GM19025 (cell line): ENCODE measurements around the gene KRT78.
"Not testable (repeated sequence)": the region's sequence is repeated elsewhere in the genome, so short reads cannot be mapped to it uniquely, and the experiment has no call there.

Experiments used
- ATAC-seq: cut with Tn5 transposase; IDR thresholded peaks from one replicate; pipeline ENCODE4 v1.9.1; 2021; ENCODE audit warnings: mild to moderate bottlenecking, low read depth, moderate library complexity; ENCODE audit not compliant: unreplicated experiment

Gene KRT78

DNA sequence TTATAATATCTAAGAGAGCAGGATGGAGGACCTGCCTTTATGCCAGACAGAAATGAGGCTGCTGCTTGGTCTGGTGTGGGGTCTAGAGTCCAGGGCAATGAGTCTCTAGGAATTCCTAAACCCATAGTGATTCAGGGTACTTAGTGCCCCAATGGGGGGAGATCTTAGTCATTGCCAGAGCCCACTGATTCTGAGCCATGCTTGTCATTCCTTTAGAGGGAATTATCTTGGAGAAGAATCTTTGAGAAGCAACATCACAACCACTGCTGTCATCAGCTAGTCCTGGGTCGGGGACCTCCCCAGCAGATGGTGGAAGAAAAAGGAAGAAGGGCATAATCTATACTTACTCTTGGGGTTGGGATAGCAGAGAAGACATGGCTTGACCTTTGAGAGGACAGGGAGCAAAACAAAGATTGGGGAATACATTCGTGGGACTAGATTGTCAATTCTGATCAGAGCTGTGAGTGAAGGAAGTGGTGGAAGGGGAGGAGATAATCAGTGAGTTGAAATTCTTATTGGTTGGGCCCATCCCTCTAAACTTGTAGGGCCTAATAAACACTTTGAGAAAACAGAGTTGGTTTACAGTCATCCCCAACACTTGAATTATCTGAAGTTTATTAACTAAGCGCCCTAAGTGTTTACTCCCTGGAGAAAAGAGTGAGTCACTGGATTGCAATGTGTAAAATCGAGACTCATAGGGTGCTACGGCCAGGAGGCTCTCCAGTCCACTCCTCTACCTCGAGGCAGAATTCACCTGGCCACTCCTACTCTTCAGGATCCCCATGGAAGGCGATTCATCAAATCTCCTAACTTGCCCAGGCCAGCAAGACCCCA, 49.9 kb downstream of the KRT78 start:
- ATAC-seq: no peak

DNA sequence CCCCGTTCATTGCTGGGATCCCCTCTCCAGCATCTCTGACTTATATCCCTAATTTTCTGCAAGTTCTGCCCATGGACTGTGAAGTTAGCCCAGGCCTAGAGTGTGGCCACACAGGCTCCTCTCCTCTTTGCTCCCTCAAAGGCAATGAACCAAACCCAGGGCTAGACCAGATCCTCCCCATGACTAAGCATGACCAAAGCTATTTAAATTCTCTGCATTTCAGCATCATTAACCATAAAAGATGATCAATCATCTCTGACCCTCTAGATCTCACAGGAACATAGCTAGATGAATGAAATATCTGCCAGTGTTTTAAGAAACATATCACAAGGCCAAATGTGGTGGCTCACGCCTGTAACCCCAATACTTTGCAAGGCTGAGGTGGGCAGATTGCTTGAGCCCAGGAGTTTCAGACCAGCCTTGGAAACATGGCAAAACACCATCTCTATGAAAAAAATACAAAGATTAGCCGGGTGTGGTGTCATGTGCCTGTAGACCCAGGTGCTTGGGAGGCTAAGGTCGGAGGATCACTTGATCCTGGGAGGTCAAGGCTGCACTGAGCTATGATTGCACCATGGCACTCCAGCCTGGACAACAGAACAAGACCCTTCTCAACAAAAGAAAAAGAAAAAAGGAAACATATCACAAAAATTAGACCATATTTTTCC, 50.7 kb downstream of the KRT78 start:
- ATAC-seq: no peak

DNA sequence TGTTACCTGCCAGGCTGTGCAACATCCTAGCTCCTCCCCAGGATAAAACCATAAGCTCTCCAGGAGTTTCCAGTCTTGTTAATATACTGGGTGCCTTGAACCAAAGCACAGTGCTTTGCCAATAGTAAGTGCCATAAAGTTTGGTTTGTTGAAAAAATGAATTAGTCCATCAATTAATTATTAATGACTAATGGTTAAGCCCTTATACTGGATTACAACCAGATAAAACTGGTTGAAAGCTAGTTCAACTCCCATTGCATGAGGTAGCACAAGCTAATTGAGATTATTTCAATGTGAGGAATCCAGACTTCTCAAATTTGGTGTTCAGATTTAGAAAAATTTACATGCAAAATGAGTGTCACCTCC, 51.3 kb downstream of the KRT78 start:
- no peak for ATAC-seq

DNA sequence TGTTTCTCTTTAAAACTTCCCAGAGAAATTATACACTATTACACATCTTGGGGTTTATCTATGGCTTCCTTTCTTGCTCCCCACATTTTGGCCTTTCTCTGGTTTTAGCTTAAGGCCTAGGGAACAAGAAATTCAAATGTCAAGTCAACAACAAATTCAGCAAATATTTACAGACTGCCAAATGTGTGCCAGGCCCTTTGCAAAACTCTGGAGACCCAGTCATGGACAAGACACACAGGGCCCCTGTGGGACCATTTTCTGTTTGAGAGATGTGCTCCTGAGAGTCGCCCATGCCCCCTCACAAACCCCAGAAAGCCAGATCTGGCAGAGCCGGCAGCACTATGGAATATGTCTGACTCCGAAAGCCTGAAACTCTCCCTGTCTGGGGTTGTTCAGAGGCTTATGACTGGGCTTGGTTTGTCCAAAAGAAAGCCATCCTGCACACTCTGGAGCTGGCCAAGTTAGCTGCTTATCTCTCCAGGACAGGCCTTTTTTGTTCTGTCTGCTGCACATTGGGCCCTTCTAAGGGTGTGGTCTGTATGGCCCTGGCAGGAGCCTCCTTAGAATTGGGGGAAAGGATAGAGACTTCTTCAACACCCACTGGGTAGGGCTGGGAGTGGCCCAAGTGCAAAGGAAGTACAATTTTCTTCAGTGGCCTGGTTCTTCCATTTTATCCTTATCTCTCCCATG, 51.8 kb downstream of the KRT78 start:
- no peak for ATAC-seq

DNA sequence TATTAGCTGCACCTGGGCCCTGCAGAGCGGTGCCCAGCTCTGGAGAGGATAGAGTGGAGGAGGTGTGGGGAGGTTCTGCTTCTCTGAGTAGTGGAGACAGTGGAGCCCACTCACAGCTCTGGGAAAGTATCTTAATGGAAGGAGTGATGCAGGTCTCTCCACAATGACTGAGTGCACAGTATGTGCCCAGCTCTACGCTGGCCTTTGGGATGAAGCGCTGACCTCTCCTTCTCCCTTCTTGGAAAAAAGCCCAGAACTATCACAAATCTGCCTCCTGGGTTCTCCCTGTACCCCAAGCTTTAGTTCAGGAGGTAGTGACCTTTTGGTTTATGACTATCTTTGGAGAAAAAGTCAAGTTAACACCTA, 52.4 kb downstream of the KRT78 start:
- no peak for ATAC-seq

- no peak for ATAC-seq
Observed at GRCh38 chr12:52795694-52796428, 52.9 kb downstream of the KRT78 start, which contains the start of gene KRT3. Gene KRT3 (minus strand): TSS chr12:52796117. CDS start chr12:52796042, 75 bp downstream.

- ATAC-seq: not testable (repeated sequence)
Observed at GRCh38 chr12:52795332-52795674, 53.5 kb downstream of the KRT78 start.

GRCh38 chr12:52794479-52795331, 54.1 kb downstream of the KRT78 start:
- ATAC-seq: no peak

DNA sequence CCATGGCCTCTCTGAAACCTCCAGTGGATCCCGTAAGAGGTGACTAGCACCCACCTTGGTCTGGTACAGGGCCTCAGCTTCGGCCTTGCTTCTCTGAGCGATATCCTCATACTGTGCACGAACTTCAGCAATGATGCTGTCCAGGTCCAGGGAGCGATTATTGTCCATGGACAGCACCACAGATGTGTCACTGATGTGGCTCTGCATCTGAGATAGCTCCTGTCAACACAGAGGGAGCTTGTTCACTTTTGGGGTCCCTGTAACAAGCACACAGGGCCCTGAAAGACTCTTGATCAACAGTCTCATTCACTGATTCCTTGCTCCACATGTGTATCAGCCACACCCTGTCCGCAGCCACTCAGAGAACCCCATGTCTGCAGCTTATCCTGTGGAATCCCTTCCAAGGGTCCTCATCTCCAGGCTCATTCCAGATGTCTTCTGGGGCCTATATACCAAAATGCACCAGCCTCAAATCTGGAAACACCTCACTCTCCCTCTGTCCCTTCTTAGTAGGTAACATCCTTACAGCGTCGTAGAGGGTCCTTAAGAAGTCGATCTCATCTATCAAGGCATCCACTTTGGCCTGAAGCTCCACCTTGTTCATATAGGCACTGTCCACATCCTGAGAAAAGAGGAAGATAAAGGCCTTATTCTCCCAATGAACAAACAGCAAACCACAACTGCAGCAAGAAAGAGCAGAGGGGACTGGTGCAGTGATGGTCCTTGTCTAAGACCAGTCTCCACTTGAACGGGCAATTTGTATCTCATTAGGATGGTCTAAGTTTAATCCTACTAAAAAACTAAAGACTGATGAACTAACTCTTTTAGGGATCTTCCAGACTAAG, 56.4 kb downstream of the KRT78 start:
- no peak for ATAC-seq

- ATAC-seq: no peak
Observed at GRCh38 chr12:52791271-52792184, 57.3 kb downstream of the KRT78 start.

- no peak for ATAC-seq
Observed at GRCh38 chr12:52790427-52791270, 58.1 kb downstream of the KRT78 start.

DNA sequence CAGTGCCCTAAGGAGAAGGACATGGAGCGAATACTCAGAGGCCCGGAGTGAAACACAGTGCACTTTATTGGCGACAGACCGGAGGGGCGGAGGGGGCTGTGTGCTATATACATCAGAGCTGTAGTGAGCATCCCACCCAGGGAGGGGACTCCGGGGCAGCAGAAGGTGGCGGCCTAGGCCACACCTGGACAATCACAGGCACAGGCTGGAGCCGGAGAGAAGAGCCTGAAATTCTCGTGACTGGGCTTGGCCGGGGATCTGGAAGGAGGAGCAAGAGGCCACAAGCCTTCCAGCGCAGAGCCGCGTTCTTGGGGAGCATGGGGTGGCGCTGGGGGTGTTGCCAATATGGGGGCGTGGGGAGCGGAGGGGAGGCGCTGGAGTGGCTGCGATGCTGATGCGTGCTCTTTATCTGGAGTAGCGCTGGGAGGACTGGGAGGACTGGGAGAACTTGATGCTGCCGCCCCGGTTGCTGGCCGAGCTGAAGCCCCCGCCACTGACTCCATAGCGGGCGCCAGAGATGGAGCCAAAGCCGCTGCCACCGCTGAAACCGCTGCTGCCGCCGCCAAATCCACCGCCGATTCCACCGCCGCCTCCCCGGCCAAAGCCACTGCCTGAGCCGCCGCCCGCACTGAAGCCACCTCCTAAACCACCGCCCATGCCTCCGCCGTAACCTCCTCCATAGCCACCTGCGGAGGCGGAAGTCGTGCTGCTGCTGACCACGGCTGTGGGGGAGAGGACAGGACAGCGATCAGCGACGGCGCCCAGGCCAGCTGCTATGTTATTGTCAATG, 59.0 kb downstream of the KRT78 start:
- ATAC-seq: no peak

DNA sequence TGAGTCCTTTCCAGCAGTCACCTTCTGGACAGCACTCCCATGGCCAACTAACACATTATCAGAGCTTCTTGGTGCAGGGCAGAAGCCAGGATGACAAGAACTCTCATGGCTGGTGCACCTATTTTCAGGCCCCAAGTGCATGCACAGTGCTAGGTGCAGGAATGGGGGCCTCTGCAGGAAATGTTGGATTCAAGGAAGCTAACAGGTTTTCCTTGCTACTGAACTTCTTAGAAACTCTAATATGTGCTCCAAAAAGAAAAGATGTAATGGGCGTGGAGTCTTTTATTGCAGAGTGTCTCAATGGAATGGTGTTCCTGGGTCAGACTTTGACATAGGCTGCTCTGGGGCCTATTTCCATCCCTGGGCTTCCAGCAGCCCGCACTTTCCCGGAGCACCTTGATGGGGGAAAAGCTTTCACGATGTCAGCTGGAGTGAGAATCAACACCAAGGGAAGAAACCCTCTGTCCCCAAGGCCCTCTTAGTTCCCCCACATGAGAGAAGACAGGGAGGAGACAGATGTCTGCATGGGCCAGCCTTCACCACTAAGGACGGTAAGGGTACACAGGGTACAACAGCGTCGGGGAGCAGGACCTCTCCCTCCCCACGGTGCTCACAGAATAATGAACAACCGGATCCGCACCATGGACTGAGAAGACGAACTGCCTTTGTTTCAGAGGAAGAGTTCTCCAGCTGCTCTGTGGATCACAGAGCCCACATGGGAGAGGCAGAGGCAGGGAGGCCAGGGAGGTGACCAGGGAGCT, 59.7 kb downstream of the KRT78 start:
- ATAC-seq: no peak

DNA sequence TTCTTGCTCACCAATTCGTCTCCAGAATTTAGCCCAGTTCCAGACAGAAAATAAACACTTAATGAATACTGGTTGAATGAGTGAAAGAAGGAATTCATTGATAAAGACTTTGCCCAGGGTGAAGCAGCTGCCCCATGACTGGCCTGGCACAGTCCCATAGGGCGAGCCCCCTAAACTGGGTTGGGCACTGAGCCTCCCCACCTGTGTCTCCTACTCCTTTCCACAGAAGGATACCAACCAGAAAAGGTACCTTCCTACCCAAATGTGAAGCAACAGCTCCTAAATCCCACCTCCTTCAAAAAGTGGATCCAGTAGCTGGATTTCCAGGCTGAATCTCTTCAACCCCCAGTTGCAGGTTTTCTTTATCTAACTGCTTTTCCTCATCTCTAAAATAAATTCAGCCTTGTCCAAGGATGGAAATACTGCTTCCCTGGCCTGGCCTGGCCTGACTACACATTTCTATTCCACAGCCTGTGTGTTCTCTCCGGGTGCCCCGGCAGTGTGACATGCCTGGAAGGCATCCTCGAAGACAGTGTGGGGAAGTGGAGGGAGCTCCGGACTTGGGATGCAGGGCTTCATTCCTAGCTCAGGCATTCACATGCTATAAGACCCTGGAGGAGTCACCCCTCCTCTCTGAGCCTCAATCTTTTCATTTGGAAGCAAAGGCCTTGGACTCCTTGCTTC, 60.5 kb downstream of the KRT78 start:
- no peak for ATAC-seq
